Upper lobe of left lung (tissue), 6 donors: ENCODE data around the gene MID1IP1. TPM values are rescaled to one million over a fixed set of nuclear protein-coding genes. Genes with fewer than 3 reads are reported as not detected.

ENCODE experiments used
- ATAC-seq, 2 donors: fragments of 200-7000 bp; cut with Tn5 transposase; one replicate each; pipeline ENCODE4 v1.9.1; 2022; ENCODE audit warnings: mild to moderate bottlenecking in 2 of 2, moderate library complexity in 2 of 2; ENCODE audit not compliant: low FRiP score in 2 of 2
- DNase-seq, 2 donors: peaks; one replicate each; pipeline ENCODE4 v3.0.0-alpha.2; 2019 to 2020
- H3K27ac ChIP-seq, 4 donors: fragments of 200-600 bp; sonication (generic); one replicate each; pipeline ENCODE4 v1.5.1; 2016 to 2019
- H3K27me3 ChIP-seq, 4 donors: fragments of 200-600 bp; sonication (generic); one replicate each; pipeline ENCODE4 v1.5.1; 2017 to 2019
- H3K36me3 ChIP-seq, 4 donors: fragments of 200-600 bp; sonication (generic); one replicate each; pipeline ENCODE4 v1.5.1; 2016 to 2019
- H3K4me1 ChIP-seq, 4 donors: fragments of 200-600 bp; sonication (generic); one replicate each; pipeline ENCODE4 v1.5.1; 2018 to 2019
- H3K4me3 ChIP-seq, 4 donors: fragments of 200-600 bp; sonication (generic); one replicate each; pipeline ENCODE4 v1.5.1; 2017 to 2019; ENCODE audit warnings: mild to moderate bottlenecking in 2 of 4, moderate library complexity in 1 of 4
- H3K9me3 ChIP-seq, 4 donors: fragments of 200-600 bp; sonication (generic); one replicate each; pipeline ENCODE4 v1.5.1; 2018 to 2019
- EP300 ChIP-seq, 4 donors: sonication (generic); formaldehyde crosslinking; IDR thresholded peaks; one replicate each; pipeline ENCODE4 v1.5.1; 2017; ENCODE audit warnings: antibody characterized with exemption in 4 of 4, control low read depth in 2 of 4
- POLR2A ChIP-seq, 4 donors: fragments of 450-650 bp; IDR thresholded peaks; one replicate each; pipeline ENCODE4 v1.5.1; 2016 to 2017; ENCODE audit warnings: antibody characterized with exemption in 4 of 4, mild to moderate bottlenecking in 2 of 4
- POLR2AphosphoS5 ChIP-seq, 2 donors: sonication (generic); formaldehyde crosslinking; IDR thresholded peaks; one replicate each; pipeline ENCODE4 v1.5.1; 2017; ENCODE audit warnings: antibody characterized with exemption in 2 of 2
- WGBS, 2 donors: methylation state at CpG; one replicate each; pipeline ENCODE4 v1.1.5; 2017 to 2018; 5-methylcytosine and 5-hydroxymethylcytosine counted together
- total RNA-seq, 6 donors: library from RNA; depleted of rRNA in 4 of 6; stranded (reverse); fragments of >200 nt in 4 of 6; gene quantifications; one replicate each; pipeline versions ENCODE4 v1.1.0 to v1.2.1, GENCODE V29; 2016 to 2021
- TF ChIP-seq, protein P1 (sequence below), 6 experiments: fragments of 450-650 bp in 4 of 6; fragments of 200-600 bp in 2 of 6; sonication (generic) in 2 of 6; IDR thresholded peaks; one replicate each; pipeline ENCODE4 v1.5.1; 2016 to 2019; ENCODE audit warnings: antibody characterized with exemption in 6 of 6
- donor health status: DM: no; HTN: no; CAD: no; lungs with moderate emphysema.
- donor health status: DM: no; HTN: yes; CAD: no; lungs with severe emphysema.

Gene MID1IP1
- total RNA-seq, 6 donors from 2014 or later, result 88.0 to 187 (median 121) TPM

DNA sequence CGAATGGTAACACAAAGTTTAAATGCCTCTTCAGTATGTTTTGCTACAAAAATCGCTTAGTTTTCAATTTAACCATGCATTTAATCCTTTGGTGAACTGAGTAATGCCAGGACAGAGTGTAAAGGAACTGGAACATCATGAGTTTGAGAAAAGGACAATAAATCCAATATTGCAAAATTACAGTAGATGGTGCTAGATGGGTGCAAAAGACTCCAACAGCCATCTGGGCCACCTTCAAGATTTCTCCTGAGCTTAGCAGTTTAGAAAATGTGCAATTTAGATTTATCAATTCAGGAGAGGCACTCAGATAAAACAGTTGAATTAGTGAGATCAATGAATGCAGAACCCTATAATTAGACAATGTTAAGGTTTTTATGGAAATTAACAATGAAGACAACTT lies 33.2 kb upstream of the MID1IP1 start:
- WGBS, 2 donors, result 41 to 72% methylated on average over 2 of the region's 2 CpGs
- DNase-seq, result no peak

DNA sequence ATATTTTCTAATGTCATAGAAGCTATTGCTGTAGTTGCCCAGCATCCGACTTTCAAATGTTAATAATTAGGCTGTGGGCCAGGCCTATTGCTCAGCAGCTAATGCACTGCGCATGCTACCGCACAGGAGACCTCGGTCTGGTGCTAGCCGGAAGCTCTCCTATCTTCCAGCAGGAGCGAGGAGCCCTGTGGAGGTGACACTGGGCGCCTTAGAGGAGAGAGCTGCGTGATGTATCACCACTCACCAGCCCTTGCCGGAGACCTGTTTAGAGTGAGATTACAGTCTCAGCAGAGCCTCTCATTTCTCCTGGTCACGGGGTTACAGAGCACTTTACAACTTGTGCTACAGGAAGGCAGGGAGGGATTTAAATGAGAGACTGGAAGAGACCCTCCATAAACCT lies 31.1 kb upstream of the MID1IP1 start:
- 90 to 100% methylated on average over 2 to 10 of the region's 10 CpGs for WGBS, 2 donors
- Histone ChIP-seq H3K36me3 (no peaks in the 10 kb centered on the region), H3K27me3 (no peaks in the 10 kb centered on the region), H3K4me3 (no peak overlapping the region), H3K4me1 (no peaks in the 10 kb centered on the region), H3K27ac (no peak overlapping the region), H3K9me3 (no peaks in the 10 kb centered on the region)
- no peak for DNase-seq
- TF ChIP-seq EP300 (IDR thresholded peaks at IDR 0.05) (no peak), POLR2AphosphoS5 (IDR thresholded peaks at IDR 0.05) (no peak), POLR2A (IDR thresholded peaks at IDR 0.05) (no peak)
- TF ChIP-seq, protein P1, sequence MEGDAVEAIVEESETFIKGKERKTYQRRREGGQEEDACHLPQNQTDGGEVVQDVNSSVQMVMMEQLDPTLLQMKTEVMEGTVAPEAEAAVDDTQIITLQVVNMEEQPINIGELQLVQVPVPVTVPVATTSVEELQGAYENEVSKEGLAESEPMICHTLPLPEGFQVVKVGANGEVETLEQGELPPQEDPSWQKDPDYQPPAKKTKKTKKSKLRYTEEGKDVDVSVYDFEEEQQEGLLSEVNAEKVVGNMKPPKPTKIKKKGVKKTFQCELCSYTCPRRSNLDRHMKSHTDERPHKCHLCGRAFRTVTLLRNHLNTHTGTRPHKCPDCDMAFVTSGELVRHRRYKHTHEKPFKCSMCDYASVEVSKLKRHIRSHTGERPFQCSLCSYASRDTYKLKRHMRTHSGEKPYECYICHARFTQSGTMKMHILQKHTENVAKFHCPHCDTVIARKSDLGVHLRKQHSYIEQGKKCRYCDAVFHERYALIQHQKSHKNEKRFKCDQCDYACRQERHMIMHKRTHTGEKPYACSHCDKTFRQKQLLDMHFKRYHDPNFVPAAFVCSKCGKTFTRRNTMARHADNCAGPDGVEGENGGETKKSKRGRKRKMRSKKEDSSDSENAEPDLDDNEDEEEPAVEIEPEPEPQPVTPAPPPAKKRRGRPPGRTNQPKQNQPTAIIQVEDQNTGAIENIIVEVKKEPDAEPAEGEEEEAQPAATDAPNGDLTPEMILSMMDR (IDR thresholded peaks at IDR 0.05), result no peak
- no peak for ATAC-seq

More for the DNA sequence above, 33.2 kb upstream of the MID1IP1 start:
- Histone ChIP-seq H3K36me3 (no peaks in the 10 kb centered on the region), H3K4me3 (no peak overlapping the region), H3K27ac (no peak overlapping the region), H3K9me3 (no peaks in the 10 kb centered on the region), H3K4me1 (no peaks in the 10 kb centered on the region), H3K27me3 (no peaks in the 10 kb centered on the region)
- no peak for ATAC-seq
- TF ChIP-seq POLR2A (IDR thresholded peaks at IDR 0.05), result no peak
- TF ChIP-seq EP300 (IDR thresholded peaks at IDR 0.05), result no peak
- TF ChIP-seq POLR2AphosphoS5 (IDR thresholded peaks at IDR 0.05), result no peak
- TF ChIP-seq, protein P1 (IDR thresholded peaks at IDR 0.05), result peak in 4 of 6 experiments; percentile 19 to 46 (median 32)

DNA sequence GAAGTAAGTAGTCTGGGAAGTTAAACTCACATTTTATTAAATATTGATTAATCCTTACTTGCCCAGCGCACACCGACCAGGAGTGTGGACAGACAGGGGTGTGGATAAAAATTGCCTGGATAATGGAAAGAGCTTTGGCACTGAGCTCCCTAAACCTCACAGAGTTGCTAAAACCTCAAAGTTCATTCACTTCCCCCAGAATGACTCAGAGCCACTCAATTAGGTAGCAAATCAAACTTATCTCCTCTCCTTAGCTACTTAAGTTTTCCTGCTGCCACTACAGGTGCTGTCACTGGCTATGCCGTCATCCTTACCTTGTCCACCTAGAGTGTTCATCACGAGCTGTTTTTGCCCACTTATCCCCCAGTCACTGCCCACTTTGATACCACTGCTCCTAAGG lies 27.0 kb upstream of the MID1IP1 start:
- peak in 1 of 4 donors; percentile 48 for TF ChIP-seq EP300 (IDR thresholded peaks at IDR 0.05)
- TF ChIP-seq, protein P1 (IDR thresholded peaks at IDR 0.05), result no peak
- Histone ChIP-seq H3K27me3 (no peaks in the 10 kb centered on the region), H3K36me3 (no peaks in the 10 kb centered on the region), H3K4me1 (no peaks in the 10 kb centered on the region), H3K9me3 (peaks cover 0 to 6% (median 0%) of the 10 kb centered on the region in 4 donors), H3K27ac (no peak overlapping the region), H3K4me3 (no peak overlapping the region)
- ATAC-seq, result no peak
- WGBS, 2 donors, result 56 to 73% methylated on average over 4 of the region's 4 CpGs
- no peak for DNase-seq

DNA sequence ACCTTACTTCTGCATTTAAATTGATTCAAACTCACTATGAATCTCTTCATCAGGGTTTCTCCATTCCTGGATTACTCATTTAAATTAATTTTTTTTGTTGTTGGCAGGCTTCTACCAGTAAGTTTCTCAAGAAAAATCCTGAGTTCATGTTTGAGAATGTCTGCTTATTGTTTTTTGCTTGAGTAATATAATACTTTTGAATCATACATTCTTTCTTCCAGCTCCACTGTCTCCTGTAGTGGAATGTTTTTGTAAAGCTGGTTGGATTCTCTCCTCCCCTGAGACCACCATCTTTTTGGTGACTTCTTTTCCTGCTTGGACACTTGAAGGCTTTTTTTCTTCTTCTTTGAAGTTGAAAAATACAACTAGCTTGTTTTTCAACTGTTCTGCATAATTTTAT lies 4.3 kb upstream of the MID1IP1 start:
- ATAC-seq (no peak), DNase-seq (no peak)
- no peaks in the 10 kb centered on the region for H3K36me3 ChIP-seq

DNA sequence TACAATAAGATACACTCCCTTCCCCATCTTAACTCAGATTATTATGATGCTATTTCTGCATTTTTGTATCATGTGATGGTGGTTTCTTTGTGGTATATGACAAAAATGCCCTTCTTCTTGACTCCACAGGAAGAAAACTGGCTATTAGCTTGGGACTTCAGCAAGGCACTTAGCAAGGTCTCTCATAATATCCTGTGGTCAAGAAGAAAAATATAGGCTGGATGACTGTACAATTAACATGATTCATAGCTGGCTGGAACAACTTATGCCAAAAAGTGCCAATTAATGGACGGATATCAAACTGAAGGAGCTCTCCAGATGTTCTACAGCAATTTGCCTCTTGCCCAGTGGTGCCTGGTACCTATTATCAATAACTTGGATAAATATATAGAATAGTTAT lies 2.3 kb upstream of the MID1IP1 start:
- no peak overlapping the region for H3K27ac ChIP-seq
- no peak for ATAC-seq
- H3K9me3 ChIP-seq, result no peaks in the 10 kb centered on the region
- peaks cover 6 to 9% (median 7%) of the 10 kb centered on the region in 4 donors for H3K4me1 ChIP-seq
- H3K36me3 ChIP-seq, result no peaks in the 10 kb centered on the region
- no peak for TF ChIP-seq POLR2AphosphoS5 (IDR thresholded peaks at IDR 0.05)
- H3K4me3 ChIP-seq, result no peak overlapping the region
- DNase-seq, result no peak
- WGBS, 2 donors, result 79% methylated on average over 1 of the region's 1 CpG
- no peaks in the 10 kb centered on the region for H3K27me3 ChIP-seq

More for the DNA sequence above, 4.3 kb upstream of the MID1IP1 start:
- Histone ChIP-seq H3K4me3 (no peak overlapping the region), H3K4me1 (no peaks in the 10 kb centered on the region), H3K9me3 (no peaks in the 10 kb centered on the region), H3K27me3 (no peaks in the 10 kb centered on the region), H3K27ac (no peak overlapping the region)
- no peak for TF ChIP-seq POLR2AphosphoS5 (IDR thresholded peaks at IDR 0.05)
- no peak for TF ChIP-seq EP300 (IDR thresholded peaks at IDR 0.05)

DNA sequence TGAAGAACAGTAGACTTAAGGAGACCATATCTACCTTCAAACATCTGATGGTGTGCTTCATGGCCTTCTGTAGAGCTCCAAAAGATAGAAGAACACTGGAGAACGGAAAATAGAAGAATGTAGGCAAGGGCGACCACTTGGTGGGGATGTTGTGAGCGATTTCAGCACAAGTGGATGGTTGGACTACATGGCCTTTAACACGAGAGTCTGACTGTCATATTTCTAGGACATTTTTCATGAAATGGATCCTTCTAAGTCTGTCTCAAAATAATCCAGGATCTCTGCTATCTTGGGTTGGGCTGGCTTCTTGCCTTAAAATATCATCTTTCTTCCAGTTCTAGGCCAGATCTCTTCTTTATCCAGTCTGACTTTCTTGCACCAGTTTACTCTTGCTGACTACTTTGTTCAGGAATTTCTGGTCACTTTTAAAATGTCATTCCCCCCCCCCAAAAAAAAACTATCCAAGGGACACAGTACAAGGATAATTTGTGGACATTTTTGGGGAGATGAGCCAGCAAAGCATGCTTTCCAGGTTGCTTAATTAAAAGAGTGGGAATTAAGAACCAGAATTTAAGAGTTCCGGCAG lies 1.2 kb upstream of the MID1IP1 start:
- no peaks in the 10 kb centered on the region for H3K27me3 ChIP-seq
- 64 to 78% methylated on average over 5 of the region's 5 CpGs for WGBS, 2 donors
- H3K36me3 ChIP-seq, result no peaks in the 10 kb centered on the region
- no peak overlapping the region for H3K4me3 ChIP-seq
- peak overlapping the region in 1 of 4 donors; percentile 94 for H3K27ac ChIP-seq
- no peaks in the 10 kb centered on the region for H3K9me3 ChIP-seq
- no peak for TF ChIP-seq POLR2AphosphoS5 (IDR thresholded peaks at IDR 0.05)
- TF ChIP-seq EP300 (IDR thresholded peaks at IDR 0.05), result no peak
- TF ChIP-seq, protein P1 (IDR thresholded peaks at IDR 0.05), result no peak
- no peak for TF ChIP-seq POLR2A (IDR thresholded peaks at IDR 0.05)
- H3K4me1 ChIP-seq, result peaks cover 6 to 9% (median 7%) of the 10 kb centered on the region in 4 donors
- DNase-seq, result no peak
- no peak for ATAC-seq
